IMR-90 (cell line): ENCODE results near the gene ZRSR2. TPM values are rescaled to one million over a fixed set of nuclear protein-coding genes. Genes with fewer than 3 reads are reported as not detected.

Source experiments
- ATAC-seq: fragments of 200-7000 bp; cut with Tn5 transposase; 2 replicates; pipeline ENCODE4 v1.9.1; 2020; ENCODE audit warnings: low read depth, mild to moderate bottlenecking, moderate library complexity
- BruUV-seq: library from RNA; stranded (reverse); fragments of 400-500 nt; replicated peaks from 2 replicates; lab custom pipeline; 2021; lab: Mats Ljungman, UMichigan
- CTCF ChIA-PET: fragments of 300-600 bp; formaldehyde crosslinking; extraction: SDS; loops from one replicate; lab custom pipeline; 2021; ENCODE audit warnings: antibody characterized with exemption; lab: Yijun Ruan, JAX
- POLR2A ChIA-PET: fragments of 300-600 bp; sonication (Branson Sonifier 250); formaldehyde crosslinking; loops from one replicate; lab custom pipeline; 2022; ENCODE audit warnings: antibody characterized with exemption; ENCODE audit not compliant: unreplicated experiment; lab: Charles Lee
- DNase-seq: peaks from one replicate; pipeline ENCODE4 v3.0.0; 2013
- H2AFZ ChIP-seq: replicated peaks from 2 replicates; pipeline ENCODE3; 2013; ENCODE audit warnings: low read length, mild to moderate bottlenecking; ENCODE audit not compliant: poor library complexity
- H2AK5ac ChIP-seq: 2 replicates; pipeline ENCODE4 v1.6.1; 2013; ENCODE audit warnings: low read depth, low read length, inconsistent platforms
- H2AK9ac ChIP-seq: replicated peaks from 2 replicates; pipeline ENCODE3; 2013; ENCODE audit warnings: mild to moderate bottlenecking, low read depth, low read length, moderate library complexity; ENCODE audit not compliant: poor library complexity
- H2BK120ac ChIP-seq: 2 replicates; pipeline ENCODE4 v1.6.1; 2013; ENCODE audit warnings: low read depth, low read length, inconsistent platforms
- H2BK15ac ChIP-seq: 3 replicates; pipeline ENCODE4 v1.6.1; 2013; ENCODE audit warnings: low read depth, low read length, inconsistent platforms
- H2BK20ac ChIP-seq: 2 replicates; pipeline ENCODE4 v1.6.1; 2013; ENCODE audit warnings: low read depth, mild to moderate bottlenecking, inconsistent platforms, low read length, moderate library complexity
- H2BK5ac ChIP-seq: 2 replicates; pipeline ENCODE4 v1.6.1; 2013; ENCODE audit warnings: mild to moderate bottlenecking, low read depth, low read length, inconsistent platforms; ENCODE audit not compliant: poor library complexity, severe bottlenecking
- H3K14ac ChIP-seq: replicated peaks from 2 replicates; pipeline ENCODE4 v1.6.1; 2013; ENCODE audit warnings: low read depth, low read length, inconsistent platforms
- H3K18ac ChIP-seq: 2 replicates; pipeline ENCODE4 v1.6.1; 2013; ENCODE audit warnings: low read depth, low read length, control low read depth
- H3K23ac ChIP-seq: 2 replicates; pipeline ENCODE4 v1.6.1; 2013; ENCODE audit warnings: low read depth, low read length, inconsistent platforms
- H3K27ac ChIP-seq: 2 replicates; pipeline ENCODE4 v1.5.1; 2013; ENCODE audit warnings: mild to moderate bottlenecking, control low read depth, low read length; ENCODE audit not compliant: insufficient read depth
- H3K27me3 ChIP-seq: 2 replicates; pipeline ENCODE4 v1.6.1; 2013; ENCODE audit warnings: low read length; ENCODE audit not compliant: control insufficient read depth, insufficient read depth
- H3K36me3 ChIP-seq: 2 replicates; pipeline ENCODE4 v1.6.1; 2013; ENCODE audit warnings: low read length, mixed read lengths; ENCODE audit not compliant: control insufficient read depth, insufficient read depth
- H3K4ac ChIP-seq: 2 replicates; pipeline ENCODE4 v1.6.1; 2013; ENCODE audit warnings: low read depth, low read length, inconsistent platforms
- H3K4me1 ChIP-seq: 2 replicates; pipeline ENCODE4 v1.6.1; 2013; ENCODE audit warnings: low read length, mixed read lengths; ENCODE audit not compliant: control insufficient read depth, insufficient read depth
- H3K4me2 ChIP-seq: 2 replicates; pipeline ENCODE4 v1.6.1; 2013; ENCODE audit warnings: low read depth, mild to moderate bottlenecking, control low read depth, low read length, moderate library complexity
- H3K4me3 ChIP-seq: 2 replicates; pipeline ENCODE4 v1.5.1; 2013; ENCODE audit warnings: low read depth, mild to moderate bottlenecking, control low read depth, low read length, moderate library complexity; ENCODE audit not compliant: insufficient read depth
- H3K56ac ChIP-seq: 2 replicates; pipeline ENCODE4 v1.6.1; 2013; ENCODE audit warnings: low read length, inconsistent platforms; ENCODE audit not compliant: insufficient read depth; ENCODE audit errors: extremely low read depth
- H3K79me1 ChIP-seq, 2 experiments: 2 replicates each; pipeline ENCODE4 v1.6.1; 2013; ENCODE audit warnings: low read length in 2 of 2, inconsistent platforms in 1 of 2, low read depth in 1 of 2
- H3K9ac ChIP-seq: 2 replicates; pipeline ENCODE4 v1.6.1; 2013; ENCODE audit warnings: low read depth, low read length, control low read depth
- H3K9me1 ChIP-seq: 2 replicates; pipeline ENCODE4 v1.6.1; 2013; ENCODE audit warnings: low read length, inconsistent platforms; ENCODE audit not compliant: insufficient read depth
- H3K9me3 ChIP-seq: 2 replicates; pipeline ENCODE4 v1.6.1; 2013; ENCODE audit warnings: low read length; ENCODE audit not compliant: control insufficient read depth, insufficient read depth
- H4K20me1 ChIP-seq: 2 replicates; pipeline ENCODE4 v1.6.1; 2013; ENCODE audit warnings: low read length, inconsistent platforms; ENCODE audit not compliant: insufficient read depth
- H4K5ac ChIP-seq: 2 replicates; pipeline ENCODE4 v1.6.1; 2013; ENCODE audit warnings: mild to moderate bottlenecking, low read depth, low read length, control low read depth
- H4K8ac ChIP-seq, 2 experiments: 2 replicates each; pipeline ENCODE4 v1.6.1; 2013; ENCODE audit warnings: low read depth in 2 of 2, low read length in 2 of 2, control low read depth in 1 of 2, inconsistent platforms in 1 of 2
- H4K91ac ChIP-seq: 2 replicates; pipeline ENCODE4 v1.6.1; 2013; ENCODE audit warnings: low read depth, low read length, inconsistent platforms; ENCODE audit not compliant: insufficient read depth
- CEBPB ChIP-seq: IDR thresholded peaks from 2 replicates; pipeline ENCODE4 v1.6.1; 2012; ENCODE audit warnings: low read depth, low read length, improper control_type of control experiment
- FOS ChIP-seq: fragments of 150-350 bp; IDR thresholded peaks from 2 replicates; pipeline ENCODE4 v1.6.1; 2016; ENCODE audit warnings: low read depth, low read length
- RCOR1 ChIP-seq: IDR thresholded peaks from 2 replicates; pipeline ENCODE4 v1.6.1; 2012; ENCODE audit warnings: mild to moderate bottlenecking, low read length, improper control_type of control experiment; ENCODE audit not compliant: insufficient replicate concordance
- RFX5 ChIP-seq: IDR thresholded peaks from 2 replicates; pipeline ENCODE4 v1.8.0; 2012; ENCODE audit warnings: low read depth, mild to moderate bottlenecking, low read length, moderate library complexity
- SMC3 ChIP-seq: fragments of 150-350 bp; IDR thresholded peaks from 2 replicates; pipeline ENCODE4 v1.6.1; 2016; ENCODE audit warnings: low read depth, mild to moderate bottlenecking, antibody characterized with exemption, low read length, moderate library complexity
- WGBS, 2 experiments: methylation state at CpG; one replicate each; pipeline versions ENCODE4 v1.1.5 to v1.1.7; 2013; ENCODE audit warnings: missing lambda C conversion rate in 2 of 2; ENCODE audit not compliant: insufficient read length in 1 of 2; ENCODE audit errors: extremely low coverage in 2 of 2; 5-methylcytosine and 5-hydroxymethylcytosine counted together
- dilution Hi-C: fragments of 300-500 bp; cut with HindIII; formaldehyde crosslinking; loops from one replicate; pipeline ENCODE4 v1.14.3; 2018; ENCODE audit warnings: low sequenced_read_pairs; ENCODE audit not compliant: unreplicated experiment
- in situ Hi-C: fragments of 300-500 bp; cut with MboI; formaldehyde crosslinking; loops from 3 replicates; pipeline ENCODE4 v1.14.3; 2019; ENCODE audit warnings: low sequenced_read_pairs, inconsistent platforms, mixed read lengths
- intact Hi-C: fragments of 100-400 bp; cut with micrococcal nuclease; formaldehyde crosslinking; loops from 2 replicates; pipeline ENCODE4 v1.10.0; 2022
- polyA plus RNA-seq, 3 experiments: library from polyadenylated mRNA; depleted of rRNA; stranded (reverse); fragments of >200 nt; gene quantifications; 2 replicates each; pipeline ENCODE4 v1.2.3, GENCODE V29; 2012; ENCODE audit warnings: low replicate concordance in 1 of 3
- total RNA-seq: library from RNA; depleted of rRNA; stranded (reverse); fragments of >200 nt; gene quantifications from 2 replicates; pipeline ENCODE4 v1.2.3, GENCODE V29; 2012
- TF ChIP-seq, protein P1 (sequence below): conservative IDR thresholded peaks from 2 replicates; pipeline ENCODE4 v1.5.1; 2012; ENCODE audit warnings: mild to moderate bottlenecking, low read depth, low read length, improper control_type of control experiment

The ZRSR2 gene
- total and polyA plus RNA-seq, 2 of the 4 experiments (the other 2 are of a cell fraction) = 4.7 to 11.3 TPM

- POLR2A ChIA-PET = no interaction called here
- BruUV-seq = no TSS peak
- dilution Hi-C loops = no loop called here
Measured at GRCh38 chrX:15864023-15864422, 73.7 kb downstream of the ZRSR2 start.

More at GRCh38 chrX:15864023-15864422, 73.7 kb downstream of the ZRSR2 start:
- no peak overlapping the region for H3K23ac ChIP-seq
- H3K9me3 ChIP-seq = no peaks in the 10 kb centered on the region
- no peak overlapping the region for H3K14ac ChIP-seq
- no peak overlapping the region for H3K56ac ChIP-seq
- H2BK5ac ChIP-seq = no peak overlapping the region
- in situ Hi-C loops (no loop called here), intact Hi-C loops (no loop called here)
- H2AK5ac ChIP-seq = no peak overlapping the region
- no peak overlapping the region for H3K4me2 ChIP-seq
- no peak overlapping the region for H2AK9ac ChIP-seq
- no peak for ATAC-seq
- H4K20me1 ChIP-seq = no peaks in the 10 kb centered on the region
- H3K4ac ChIP-seq = no peak overlapping the region
- H3K9me1 ChIP-seq = no peaks in the 10 kb centered on the region
- TF ChIP-seq RCOR1 (no peak), FOS (no peak), SMC3 (no peak), RFX5 (no peak), CEBPB (no peak)
- TF ChIP-seq, protein P1, sequence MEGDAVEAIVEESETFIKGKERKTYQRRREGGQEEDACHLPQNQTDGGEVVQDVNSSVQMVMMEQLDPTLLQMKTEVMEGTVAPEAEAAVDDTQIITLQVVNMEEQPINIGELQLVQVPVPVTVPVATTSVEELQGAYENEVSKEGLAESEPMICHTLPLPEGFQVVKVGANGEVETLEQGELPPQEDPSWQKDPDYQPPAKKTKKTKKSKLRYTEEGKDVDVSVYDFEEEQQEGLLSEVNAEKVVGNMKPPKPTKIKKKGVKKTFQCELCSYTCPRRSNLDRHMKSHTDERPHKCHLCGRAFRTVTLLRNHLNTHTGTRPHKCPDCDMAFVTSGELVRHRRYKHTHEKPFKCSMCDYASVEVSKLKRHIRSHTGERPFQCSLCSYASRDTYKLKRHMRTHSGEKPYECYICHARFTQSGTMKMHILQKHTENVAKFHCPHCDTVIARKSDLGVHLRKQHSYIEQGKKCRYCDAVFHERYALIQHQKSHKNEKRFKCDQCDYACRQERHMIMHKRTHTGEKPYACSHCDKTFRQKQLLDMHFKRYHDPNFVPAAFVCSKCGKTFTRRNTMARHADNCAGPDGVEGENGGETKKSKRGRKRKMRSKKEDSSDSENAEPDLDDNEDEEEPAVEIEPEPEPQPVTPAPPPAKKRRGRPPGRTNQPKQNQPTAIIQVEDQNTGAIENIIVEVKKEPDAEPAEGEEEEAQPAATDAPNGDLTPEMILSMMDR = no peak
- H3K18ac ChIP-seq = no peak overlapping the region
- no peak overlapping the region for H2BK20ac ChIP-seq
- no peak overlapping the region for H3K27ac ChIP-seq
- H4K91ac ChIP-seq = no peak overlapping the region
- H3K4me3 ChIP-seq = no peak overlapping the region
- H2BK120ac ChIP-seq = no peak overlapping the region
- H3K79me1 ChIP-seq = no peaks in the 10 kb centered on the region
- H3K27me3 ChIP-seq = peaks cover 6% of the 10 kb centered on the region; the same call in 1 of the 2 replicates
- DNase-seq = no peak
- H2AFZ ChIP-seq = no peak overlapping the region
- H4K5ac ChIP-seq = no peak overlapping the region
- H2BK15ac ChIP-seq = no peak overlapping the region
- no CpG with 5 or more reads among the region's 3 CpGs for WGBS, 2 experiments
- CTCF ChIA-PET = no interaction called here
- no peak overlapping the region for H3K9ac ChIP-seq
- no peak overlapping the region for H4K8ac ChIP-seq
- peaks cover 2% of the 10 kb centered on the region; the same call in 1 of the 2 replicates for H3K4me1 ChIP-seq
- H3K36me3 ChIP-seq = no peaks in the 10 kb centered on the region
